GM18867 (cell line): ENCODE measurements around the gene ADGRG7.
A peak's percentile ranks its signal among the peaks of the same experiment; 100 is the strongest.
"Not testable (repeated sequence)": the region's sequence is repeated elsewhere in the genome, so short reads cannot be mapped to it uniquely, and the experiment has no call there.

Source experiments
- ATAC-seq: cut with Tn5 transposase; IDR thresholded peaks from one replicate; pipeline ENCODE4 v1.9.1; 2021; ENCODE audit warnings: mild to moderate bottlenecking, moderate library complexity; ENCODE audit not compliant: unreplicated experiment

The ADGRG7 gene

GRCh38 chr3:100641471-100642032 is 32.2 kb downstream of the ADGRG7 start:
- ATAC-seq = peak; percentile 80

GRCh38 chr3:100645913-100646312 is 36.5 kb downstream of the ADGRG7 start:
- ATAC-seq = no peak

GRCh38 chr3:100647171-100647570 is 37.8 kb downstream of the ADGRG7 start:
- ATAC-seq = no peak

- no peak for ATAC-seq
These were observed 38.3 kb downstream of the ADGRG7 start for GRCh38 chr3:100647657-100648056.

- peak; percentile 99 for ATAC-seq
These were observed 41.5 kb downstream of the ADGRG7 start for GRCh38 chr3:100650651-100651619.

- no peak for ATAC-seq
These were observed 44.3 kb downstream of the ADGRG7 start for GRCh38 chr3:100653604-100654294.

- ATAC-seq = no peak
These were observed 47.5 kb downstream of the ADGRG7 start for GRCh38 chr3:100656945-100657344.

GRCh38 chr3:100661294-100661693 is 51.9 kb downstream of the ADGRG7 start:
- ATAC-seq = not testable (repeated sequence)

- ATAC-seq = no peak
These were observed 52.9 kb downstream of the ADGRG7 start for GRCh38 chr3:100662113-100662823.

GRCh38 chr3:100665230-100665629 is 55.8 kb downstream of the ADGRG7 start:
- ATAC-seq = no peak

GRCh38 chr3:100666699-100667098 is 57.3 kb downstream of the ADGRG7 start:
- not testable (repeated sequence) for ATAC-seq

GRCh38 chr3:100667316-100667715 is 57.9 kb downstream of the ADGRG7 start:
- ATAC-seq = not testable (repeated sequence)

GRCh38 chr3:100670995-100671394 is 61.6 kb downstream of the ADGRG7 start:
- ATAC-seq = not testable (repeated sequence)

GRCh38 chr3:100681496-100681895 is 72.1 kb downstream of the ADGRG7 start:
- ATAC-seq = no peak

- ATAC-seq = no peak
These were observed 72.9 kb downstream of the ADGRG7 start for GRCh38 chr3:100682056-100682853.

- ATAC-seq = no peak
These were observed 73.7 kb downstream of the ADGRG7 start for GRCh38 chr3:100682854-100683760.

- ATAC-seq = no peak
These were observed 83.8 kb downstream of the ADGRG7 start for GRCh38 chr3:100693225-100693624.

- no peak for ATAC-seq
These were observed 86.3 kb downstream of the ADGRG7 start for GRCh38 chr3:100695696-100696095.

GRCh38 chr3:100696161-100696560 is 86.8 kb downstream of the ADGRG7 start:
- no peak for ATAC-seq
